ENCODE data around the gene OAF. TPM values are rescaled to one million over a fixed set of nuclear protein-coding genes. Genes with fewer than 3 reads are reported as not detected.

OAF gene
- total and polyA plus RNA-seq, 2 of the 8 experiments (the other 6 are each of a cell fraction or from before 2014, with no cell fraction given) = 1.3 to 1.5 TPM

- no peaks in the 10 kb centered on the region for H3K79me1 ChIP-seq (ENCODE audit: low read depth, low read length)
- no peak overlapping the region for H3K4me3 ChIP-seq (ENCODE audit: extremely low read depth in 1 of 4, insufficient read depth in 2 of 4, low read depth in 3 of 4, low read length in 4 of 4)
- no peak overlapping the region for H3K23ac ChIP-seq (ENCODE audit: insufficient read length)
- no peak overlapping the region for H2AK5ac ChIP-seq (ENCODE audit: low read depth, low read length)
- H3K18ac ChIP-seq (ENCODE audit: extremely low read depth, low read length) = no peak overlapping the region; the same call in none of the 2 replicates
- DNase-seq (ENCODE audit: low read depth in 1 of 2, low spot score in 2 of 2) (no peak), FAIRE-seq (no peak)
- no peak overlapping the region for H2BK15ac ChIP-seq (ENCODE audit: low read length)
- no peaks in the 10 kb centered on the region for H3K36me3 ChIP-seq (ENCODE audit: control insufficient read depth in 2 of 4, insufficient read depth in 4 of 4, low read length in 3 of 4)
- WGBS, 2 experiments (ENCODE audit: extremely low coverage in 1 of 2, insufficient coverage in 1 of 2, insufficient read length in 1 of 2, insufficient replicate concordance in 2 of 2, low coverage in 1 of 2, low lambda C conversion rate in 2 of 2, missing lambda C conversion rate in 1 of 2) = 75% methylated on average over 20 of the region's 22 CpGs; no CpG with 5 or more reads in 1 of the 2 experiments
- no peak overlapping the region for H2BK5ac ChIP-seq (ENCODE audit: low read depth, low read length)
- H4K91ac ChIP-seq (replicated peaks; ENCODE audit: insufficient read length, low read length) = no peak overlapping the region
- H3K23me2 ChIP-seq (ENCODE audit: low read depth, low read length) = no peaks in the 10 kb centered on the region
- CTCF ChIA-PET (ENCODE audit: partially characterized antibody) = interaction anchor here (1.1 to 41.2 kb wide), 10 partner anchors 9 to 538 kb away, joined by 4 to 1412 read pairs (median 150); partner anchors contain the start of genes OAF and POU2F3
- no peak overlapping the region for H2BK12ac ChIP-seq (ENCODE audit: low read depth, low read length)
- no peak overlapping the region for H3K4ac ChIP-seq (replicated peaks; ENCODE audit: insufficient read length, low read depth, low read length)
- H2AFZ ChIP-seq (ENCODE audit: low read length) = no peak overlapping the region
- H3K4me1 ChIP-seq (replicated peaks in 1 of 4; ENCODE audit: control insufficient read depth in 3 of 4, insufficient read depth in 4 of 4, low read length in 3 of 4) = peaks cover 0 to 7% (median 3%) of the 10 kb centered on the region in 4 experiments; a peak in 4 of 7 replicates
- POLR2A ChIA-PET (ENCODE audit: partially characterized antibody) = interaction anchor here (1.1 kb wide), 1 partner anchor 11 kb away, joined by 4 read pairs; no protein-coding TSS in a partner anchor
- H2BK120ac ChIP-seq (replicated peaks; ENCODE audit: low read depth, low read length) = no peak overlapping the region
- no peaks in the 10 kb centered on the region for H3K79me2 ChIP-seq (ENCODE audit: control insufficient read depth in 1 of 2, insufficient read depth in 2 of 2, low read length in 2 of 2)
- H4K8ac ChIP-seq (ENCODE audit: extremely low read depth, insufficient read depth, low read length) = no peak overlapping the region
- no peak overlapping the region for H3K4me2 ChIP-seq (ENCODE audit: insufficient read depth in 1 of 2, low read depth in 2 of 2, low read length in 2 of 2)
- H3K56ac ChIP-seq (replicated peaks; ENCODE audit: insufficient read length, low read depth, low read length) = no peak overlapping the region
- no peak overlapping the region for H4K5ac ChIP-seq (ENCODE audit: insufficient read length, low read depth, low read length)
- no peak overlapping the region for H3K14ac ChIP-seq (ENCODE audit: insufficient read length)
- peaks cover 0 to 12% (median 3%) of the 10 kb centered on the region in 4 experiments; a peak in 3 of 7 replicates for H3K27me3 ChIP-seq (replicated peaks in 1 of 4; ENCODE audit: control insufficient read depth in 3 of 4, extremely low read depth in 1 of 4, insufficient read depth in 3 of 4, low read length in 3 of 4)
- no peaks in the 10 kb centered on the region for H3K9me3 ChIP-seq (ENCODE audit: insufficient read depth in 2 of 2, low read depth in 1 of 2, low read length in 1 of 2)
- H3K27ac ChIP-seq (ENCODE audit: low read depth, low read length) = no peak overlapping the region
- no peaks in the 10 kb centered on the region for H4K20me1 ChIP-seq (replicated peaks in 1 of 2; ENCODE audit: control insufficient read depth in 1 of 2, insufficient read depth in 2 of 2, low read length in 2 of 2)
- no peak overlapping the region for H2BK20ac ChIP-seq (ENCODE audit: low read length)
- no peak overlapping the region for H3K9ac ChIP-seq (replicated peaks in 1 of 4; ENCODE audit: extremely low read depth in 1 of 4, low read depth in 3 of 4, low read length in 3 of 4)
- TF ChIP-seq KDM1A (IDR thresholded peaks at IDR 0.05; ENCODE audit: borderline replicate concordance, low read length) = no peak
These were observed 14.4 kb downstream of the OAF start for GRCh38 chr11:120224972-120225909.

All from H1 (cell line).